ENCODE measurements around the gene REEP3. TPM values are rescaled to one million over a fixed set of nuclear protein-coding genes. Genes with fewer than 3 reads are reported as not detected.
"Not testable (repeated sequence)": the region's sequence is repeated elsewhere in the genome, so short reads cannot be mapped to it uniquely, and the experiment has no call there.

The REEP3 gene
- polyA plus RNA-seq, 6 donors from 2014 or later, result 5.0 to 7.5 (median 6.3) TPM

GRCh38 chr10:63496561-63496960 lies 24.6 kb upstream of the REEP3 start:
- Mint-ChIP-seq H3K27ac (peak overlapping the region in 2 of 6 donors; percentile 10 to 61), H3K27me3 (no peaks in the 10 kb centered on the region), H3K9me3 (no peaks in the 10 kb centered on the region), H3K4me3 (no peak overlapping the region), H3K36me3 (peaks cover 0 to 3% of the 10 kb centered on the region in 2 donors), H3K4me1 (peaks cover 12 to 27% (median 20%) of the 10 kb centered on the region in 3 donors)
- ATAC-seq (ENCODE audit: low read depth in 2 of 2) (no peak), DNase-seq (no peak)

DNA sequence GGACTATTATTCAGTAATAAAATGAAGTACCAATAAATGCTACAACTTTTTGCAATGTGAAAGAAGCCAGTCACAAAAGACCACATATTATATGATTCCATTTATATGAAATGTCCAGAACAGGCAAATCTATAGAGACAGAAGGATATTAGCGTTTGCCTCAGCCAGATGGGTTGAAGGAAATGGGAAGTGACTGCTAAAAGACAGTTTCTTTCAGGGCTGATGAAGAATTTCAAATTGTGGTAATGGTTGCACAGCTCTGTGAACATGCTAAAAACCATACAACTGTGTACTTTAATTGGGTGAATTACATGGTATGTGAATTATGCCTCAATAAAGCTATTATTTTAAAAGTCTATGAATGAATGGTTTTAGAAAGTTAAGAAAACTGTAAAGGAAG lies 23.9 kb upstream of the REEP3 start:
- ATAC-seq (ENCODE audit: low read depth in 2 of 2) (peak in 1 of 2 donors; percentile 46), DNase-seq (no peak)
- peaks cover 12 to 27% (median 18%) of the 10 kb centered on the region in 3 donors for H3K4me1 Mint-ChIP-seq

DNA sequence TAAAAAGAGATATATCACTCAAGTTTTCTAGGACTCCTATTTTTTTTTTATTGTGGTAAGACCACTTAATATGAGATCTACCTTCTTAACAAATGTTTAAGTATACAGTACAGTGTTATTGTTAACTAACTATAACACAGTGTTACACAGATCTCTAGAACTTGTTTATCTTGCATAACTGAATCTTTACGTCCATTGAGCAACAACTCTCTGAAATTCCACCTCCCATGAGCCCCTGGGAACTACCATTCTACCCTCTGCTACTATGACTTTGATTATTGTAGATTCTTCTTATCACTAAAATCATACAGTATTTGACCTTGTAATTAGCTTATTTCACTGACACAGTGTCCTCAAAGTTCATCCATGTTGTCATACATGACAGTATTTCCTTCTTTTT lies 22.5 kb upstream of the REEP3 start:
- Mint-ChIP-seq H3K27ac (no peak overlapping the region), H3K27me3 (no peaks in the 10 kb centered on the region), H3K4me1 (peaks cover 12 to 30% (median 19%) of the 10 kb centered on the region in 3 donors), H3K36me3 (no peaks in the 10 kb centered on the region), H3K9me3 (no peaks in the 10 kb centered on the region), H3K4me3 (no peak overlapping the region)
- no peak for ATAC-seq (ENCODE audit: low read depth in 2 of 2)
- no peak for DNase-seq

More for the DNA sequence above, 23.9 kb upstream of the REEP3 start:
- H3K27me3 Mint-ChIP-seq, result no peaks in the 10 kb centered on the region
- H3K27ac Mint-ChIP-seq, result no peak overlapping the region
- H3K9me3 Mint-ChIP-seq, result no peaks in the 10 kb centered on the region
- H3K36me3 Mint-ChIP-seq, result no peaks in the 10 kb centered on the region
- H3K4me3 Mint-ChIP-seq, result no peak overlapping the region

- ATAC-seq (ENCODE audit: low read depth in 2 of 2); H3K27me3 Mint-ChIP-seq; H3K9me3 Mint-ChIP-seq; DNase-seq; H3K36me3 Mint-ChIP-seq; H3K4me3 Mint-ChIP-seq: not testable (repeated sequence)
- H3K27ac Mint-ChIP-seq, result peak overlapping the region in 1 of 6 donors; percentile 70
- peaks cover 12 to 40% (median 29%) of the 10 kb centered on the region in 3 donors for H3K4me1 Mint-ChIP-seq
These were observed 20.6 kb upstream of the REEP3 start for GRCh38 chr10:63500551-63500950.

GRCh38 chr10:63501954-63502353 lies 19.2 kb upstream of the REEP3 start:
- Mint-ChIP-seq H3K9me3 (no peaks in the 10 kb centered on the region), H3K4me1 (peaks cover 7 to 40% (median 35%) of the 10 kb centered on the region in 3 donors), H3K36me3 (no peaks in the 10 kb centered on the region), H3K27ac (no peak overlapping the region), H3K4me3 (no peak overlapping the region), H3K27me3 (no peaks in the 10 kb centered on the region)
- no peak for DNase-seq
- no peak for ATAC-seq (ENCODE audit: low read depth in 2 of 2)

DNA sequence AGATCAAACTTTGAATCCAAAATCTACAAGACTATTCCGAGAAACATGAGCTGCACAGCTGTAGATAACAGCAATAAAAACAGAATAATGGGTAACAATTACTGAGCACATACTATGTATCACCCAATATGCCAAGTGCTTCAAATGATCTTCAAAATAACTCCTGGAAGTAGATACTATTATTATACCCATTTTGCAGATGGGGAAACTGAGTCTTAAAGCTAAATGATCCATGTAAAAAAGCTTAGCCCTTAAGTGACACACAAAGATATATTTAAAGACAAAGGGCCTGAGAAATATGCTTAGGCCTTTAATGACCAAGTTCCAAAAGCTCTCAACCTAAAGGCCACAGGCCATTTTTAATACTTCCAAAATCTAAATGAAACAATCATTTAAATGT lies 18.4 kb upstream of the REEP3 start:
- Mint-ChIP-seq H3K4me1 (peaks cover 7 to 35% (median 34%) of the 10 kb centered on the region in 3 donors), H3K27ac (no peak overlapping the region), H3K4me3 (no peak overlapping the region), H3K27me3 (no peaks in the 10 kb centered on the region), H3K36me3 (no peaks in the 10 kb centered on the region), H3K9me3 (no peaks in the 10 kb centered on the region)
- DNase-seq (no peak), ATAC-seq (ENCODE audit: low read depth in 2 of 2) (no peak)

DNA sequence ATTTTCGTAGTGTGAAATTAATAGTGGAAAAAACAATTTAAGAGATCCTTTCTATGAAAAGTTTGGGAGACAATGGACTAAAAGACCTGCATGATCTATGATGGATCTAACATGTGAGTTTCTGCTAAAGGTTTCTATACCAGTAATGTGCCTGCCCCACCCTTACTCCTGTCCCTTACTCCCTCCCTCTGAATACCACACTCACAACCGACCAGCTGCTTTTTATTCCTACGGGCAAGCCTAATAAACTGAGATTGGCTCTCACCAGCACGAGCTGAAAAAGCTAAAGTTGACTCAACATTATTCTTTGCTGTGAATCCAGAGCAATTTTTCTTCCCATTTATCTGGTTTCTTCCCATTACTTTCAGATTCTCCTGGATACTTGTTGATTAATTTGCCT lies 17.8 kb upstream of the REEP3 start:
- DNase-seq (no peak), ATAC-seq (ENCODE audit: low read depth in 2 of 2) (no peak)
- no peaks in the 10 kb centered on the region for H3K9me3 Mint-ChIP-seq
- no peaks in the 10 kb centered on the region for H3K36me3 Mint-ChIP-seq
- H3K4me1 Mint-ChIP-seq, result peaks cover 7 to 35% (median 32%) of the 10 kb centered on the region in 3 donors
- H3K27ac Mint-ChIP-seq, result peak overlapping the region in 1 of 6 donors; percentile 41
- no peaks in the 10 kb centered on the region for H3K27me3 Mint-ChIP-seq
- no peak overlapping the region for H3K4me3 Mint-ChIP-seq

- DNase-seq (no peak), ATAC-seq (ENCODE audit: low read depth in 2 of 2) (no peak)
- H3K9me3 Mint-ChIP-seq, result no peaks in the 10 kb centered on the region
- H3K4me3 Mint-ChIP-seq, result no peak overlapping the region
- H3K4me1 Mint-ChIP-seq, result peaks cover 6 to 36% (median 27%) of the 10 kb centered on the region in 3 donors
- no peaks in the 10 kb centered on the region for H3K36me3 Mint-ChIP-seq
- H3K27me3 Mint-ChIP-seq, result no peaks in the 10 kb centered on the region
- peak overlapping the region in 1 of 6 donors; percentile 5 for H3K27ac Mint-ChIP-seq
These were observed 16.9 kb upstream of the REEP3 start for GRCh38 chr10:63504145-63504881.

- H3K27me3 Mint-ChIP-seq, result no peaks in the 10 kb centered on the region
- H3K9me3 Mint-ChIP-seq, result no peaks in the 10 kb centered on the region
- ATAC-seq (ENCODE audit: low read depth in 2 of 2) (no peak), DNase-seq (no peak)
- no peak overlapping the region for H3K4me3 Mint-ChIP-seq
- H3K4me1 Mint-ChIP-seq, result peaks cover 3 to 33% (median 26%) of the 10 kb centered on the region in 3 donors
- no peaks in the 10 kb centered on the region for H3K36me3 Mint-ChIP-seq
- peak overlapping the region in 1 of 6 donors; percentile 36 for H3K27ac Mint-ChIP-seq
These were observed 15.6 kb upstream of the REEP3 start for GRCh38 chr10:63505562-63505961.

GRCh38 chr10:63506554-63506953 lies 14.6 kb upstream of the REEP3 start:
- H3K4me3 Mint-ChIP-seq, result no peak overlapping the region
- no peaks in the 10 kb centered on the region for H3K27me3 Mint-ChIP-seq
- peaks cover 0 to 4% of the 10 kb centered on the region in 2 donors for H3K36me3 Mint-ChIP-seq
- DNase-seq (no peak), ATAC-seq (ENCODE audit: low read depth in 2 of 2) (no peak)
- peaks cover 3 to 33% (median 25%) of the 10 kb centered on the region in 3 donors for H3K4me1 Mint-ChIP-seq
- H3K9me3 Mint-ChIP-seq, result no peaks in the 10 kb centered on the region
- no peak overlapping the region for H3K27ac Mint-ChIP-seq

DNA sequence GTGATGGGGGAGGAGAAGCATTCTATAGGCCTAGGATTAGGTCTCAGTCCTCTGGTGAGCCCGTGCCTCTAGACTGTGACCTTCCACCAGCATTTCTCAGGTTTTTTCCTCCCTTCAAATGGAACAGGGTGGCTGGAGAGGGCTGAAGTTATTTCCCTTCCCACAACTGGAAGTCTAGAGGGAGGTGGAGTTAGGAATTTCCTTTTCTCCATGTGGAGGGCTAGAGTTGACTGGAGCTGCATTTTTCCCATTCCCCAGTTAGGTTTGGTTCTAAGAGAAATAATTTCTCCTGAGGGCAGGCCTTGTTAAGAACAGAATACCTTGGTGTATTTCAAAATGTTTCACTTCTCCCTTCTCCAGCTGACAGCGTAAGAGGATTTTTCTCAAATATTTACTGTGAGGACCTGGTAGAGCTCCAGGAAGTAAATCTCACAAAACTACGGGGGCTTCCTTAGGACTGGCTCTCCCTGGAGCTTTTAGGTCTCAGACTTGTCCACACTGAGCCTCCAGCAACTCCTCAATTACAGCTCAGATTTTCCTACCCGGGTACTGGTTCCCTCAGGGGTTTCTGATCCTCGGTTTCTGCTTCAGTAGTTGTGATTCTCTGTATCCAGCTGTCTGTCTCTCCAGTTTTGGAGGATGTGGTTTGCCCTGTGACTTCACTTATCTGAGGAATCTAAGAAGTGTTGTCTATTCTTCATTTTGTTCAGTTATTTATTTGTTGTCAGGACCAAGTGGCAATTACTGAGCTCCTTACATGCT lies 6.0 kb upstream of the REEP3 start:
- Mint-ChIP-seq H3K4me1 (peaks cover 29 to 42% (median 30%) of the 10 kb centered on the region in 3 donors), H3K9me3 (peaks cover 0 to 7% (median 1%) of the 10 kb centered on the region in 7 donors), H3K4me3 (peak overlapping the region in 4 of 8 donors; percentile 23 to 80 (median 54)), H3K27ac (peak overlapping the region in 3 of 6 donors; percentile 73 to 87 (median 75)), H3K36me3 (peaks cover 9% of the 10 kb centered on the region in 2 donors), H3K27me3 (no peaks in the 10 kb centered on the region)
- ATAC-seq (ENCODE audit: low read depth in 2 of 2), result peak; percentile 23 to 37
- no peak for DNase-seq

DNA sequence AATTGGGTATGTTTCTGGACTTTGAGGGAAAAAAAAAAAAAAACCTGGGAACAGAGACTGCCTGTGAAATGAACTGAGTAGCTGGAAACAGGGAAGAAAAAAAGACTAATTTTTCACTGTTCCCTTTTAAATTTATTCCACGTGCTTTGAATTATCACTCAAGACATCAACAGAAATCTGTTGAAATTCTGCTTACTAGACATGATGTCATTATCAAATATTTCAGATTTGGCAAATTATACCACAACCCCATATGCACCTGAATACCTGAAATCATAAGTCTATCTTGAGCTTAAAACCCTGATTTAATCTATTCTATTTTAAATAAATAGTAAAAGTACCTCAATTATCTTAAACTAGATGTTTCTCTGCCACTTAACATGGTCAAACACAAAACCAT lies 5.0 kb upstream of the REEP3 start:
- Mint-ChIP-seq H3K4me3 (no peak overlapping the region), H3K4me1 (peaks cover 27 to 42% (median 37%) of the 10 kb centered on the region in 3 donors), H3K9me3 (peaks cover 0 to 7% (median 1%) of the 10 kb centered on the region in 7 donors), H3K27me3 (no peaks in the 10 kb centered on the region), H3K36me3 (peaks cover 5 to 9% of the 10 kb centered on the region in 2 donors), H3K27ac (no peak overlapping the region)
- no peak for DNase-seq
- ATAC-seq (ENCODE audit: low read depth in 2 of 2), result no peak

- ATAC-seq (ENCODE audit: low read depth in 2 of 2), result no peak
- DNase-seq, result no peak
These were observed 2.4 kb upstream of the REEP3 start for GRCh38 chr10:63518690-63519288.

More at GRCh38 chr10:63518690-63519288, 2.4 kb upstream of the REEP3 start:
- peak overlapping the region in 3 of 8 donors; percentile 16 to 80 (median 37) for H3K4me3 Mint-ChIP-seq
- H3K36me3 Mint-ChIP-seq, result no peaks in the 10 kb centered on the region
- H3K9me3 Mint-ChIP-seq, result peaks cover 0 to 3% (median 0%) of the 10 kb centered on the region in 7 donors
- H3K27ac Mint-ChIP-seq, result peak overlapping the region in 3 of 6 donors; percentile 22 to 42 (median 32)
- peaks cover 35 to 53% (median 36%) of the 10 kb centered on the region in 3 donors for H3K4me1 Mint-ChIP-seq
- no peaks in the 10 kb centered on the region for H3K27me3 Mint-ChIP-seq

Data from naive B cell (primary cell).